Chondrocyte (in vitro differentiated cells): ENCODE measurements around the gene AUTS2. TPM values are rescaled to one million over a fixed set of nuclear protein-coding genes. Genes with fewer than 3 reads are reported as not detected.

ENCODE experiments used
- DNase-seq: peaks from one replicate; pipeline ENCODE4 v3.0.0; 2021; ENCODE audit warnings: mixed read lengths, low spot score
- H3K27ac Mint-ChIP-seq: one replicate; pipeline ENCODE4 v1.8.0; 2021; ENCODE audit warnings: mild to moderate bottlenecking, moderate library complexity, mixed read lengths; ENCODE audit not compliant: unreplicated experiment
- H3K27me3 Mint-ChIP-seq: 2 replicates; pipeline ENCODE4 v1.8.0; 2021; ENCODE audit warnings: low read depth, mixed read lengths
- H3K36me3 Mint-ChIP-seq: 2 replicates; pipeline ENCODE4 v1.8.0; 2021; ENCODE audit warnings: low read depth, mixed read lengths
- H3K4me1 Mint-ChIP-seq: 2 replicates; pipeline ENCODE4 v1.8.0; 2021; ENCODE audit warnings: low read depth, mild to moderate bottlenecking, mixed read lengths
- H3K4me3 Mint-ChIP-seq: one replicate; pipeline ENCODE4 v1.8.0; 2021; ENCODE audit warnings: mild to moderate bottlenecking, moderate library complexity, mixed read lengths; ENCODE audit not compliant: unreplicated experiment
- H3K9me3 Mint-ChIP-seq: 2 replicates; pipeline ENCODE4 v1.8.0; 2021; ENCODE audit warnings: low read depth, mixed read lengths
- total RNA-seq: library from RNA; stranded (reverse); gene quantifications from 3 replicates; pipeline ENCODE4 v1.2.1, GENCODE V29; 2021
- TF ChIP-seq, protein P1 (sequence below): fragments of 200-600 bp; sonication (generic); IDR thresholded peaks from 2 replicates; pipeline ENCODE4 v1.5.0; 2021; ENCODE audit warnings: antibody characterized with exemption, mild to moderate bottlenecking, moderate library complexity

Gene AUTS2
- total RNA-seq, 1 donor from 2014 or later, result 31.5 TPM

DNA sequence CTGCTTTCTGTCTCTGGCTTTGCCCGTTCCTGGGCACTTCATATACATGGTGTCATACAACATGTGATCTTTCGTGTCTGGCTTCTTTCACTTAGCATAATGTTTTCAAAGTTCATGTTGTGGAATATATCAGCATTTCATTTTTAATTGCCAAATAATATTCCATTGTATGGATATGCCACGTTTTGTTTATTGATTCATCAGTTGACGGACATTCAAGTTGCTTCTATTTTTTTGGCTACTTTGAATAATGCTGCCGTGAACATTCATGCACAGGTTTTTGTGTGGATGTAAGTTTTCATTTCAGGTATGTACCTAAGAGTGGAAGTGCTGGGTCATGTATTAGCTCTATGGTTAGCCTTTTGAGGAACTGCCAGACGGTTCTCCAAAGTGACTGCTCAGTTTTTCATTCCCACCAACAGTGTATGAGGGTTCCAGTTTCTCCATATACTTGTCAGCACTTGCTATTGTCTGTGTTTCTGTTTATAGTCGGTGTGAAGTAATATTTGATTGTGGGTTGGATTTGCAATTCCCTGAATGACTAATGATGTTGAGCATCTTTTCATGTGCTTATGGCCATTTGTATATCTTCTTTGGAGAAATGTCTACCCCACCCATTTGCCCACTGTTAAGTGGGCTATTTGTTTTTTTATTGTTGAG, 1132.3 kb downstream of the AUTS2 start:
- no peaks in the 10 kb centered on the region for H3K27me3 Mint-ChIP-seq
- H3K27ac Mint-ChIP-seq, result no peak overlapping the region
- peaks cover 5% of the 10 kb centered on the region for H3K9me3 Mint-ChIP-seq
- TF ChIP-seq, protein P1, sequence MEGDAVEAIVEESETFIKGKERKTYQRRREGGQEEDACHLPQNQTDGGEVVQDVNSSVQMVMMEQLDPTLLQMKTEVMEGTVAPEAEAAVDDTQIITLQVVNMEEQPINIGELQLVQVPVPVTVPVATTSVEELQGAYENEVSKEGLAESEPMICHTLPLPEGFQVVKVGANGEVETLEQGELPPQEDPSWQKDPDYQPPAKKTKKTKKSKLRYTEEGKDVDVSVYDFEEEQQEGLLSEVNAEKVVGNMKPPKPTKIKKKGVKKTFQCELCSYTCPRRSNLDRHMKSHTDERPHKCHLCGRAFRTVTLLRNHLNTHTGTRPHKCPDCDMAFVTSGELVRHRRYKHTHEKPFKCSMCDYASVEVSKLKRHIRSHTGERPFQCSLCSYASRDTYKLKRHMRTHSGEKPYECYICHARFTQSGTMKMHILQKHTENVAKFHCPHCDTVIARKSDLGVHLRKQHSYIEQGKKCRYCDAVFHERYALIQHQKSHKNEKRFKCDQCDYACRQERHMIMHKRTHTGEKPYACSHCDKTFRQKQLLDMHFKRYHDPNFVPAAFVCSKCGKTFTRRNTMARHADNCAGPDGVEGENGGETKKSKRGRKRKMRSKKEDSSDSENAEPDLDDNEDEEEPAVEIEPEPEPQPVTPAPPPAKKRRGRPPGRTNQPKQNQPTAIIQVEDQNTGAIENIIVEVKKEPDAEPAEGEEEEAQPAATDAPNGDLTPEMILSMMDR, result no peak
- peaks cover 29% of the 10 kb centered on the region for H3K4me1 Mint-ChIP-seq
- H3K4me3 Mint-ChIP-seq, result no peak overlapping the region
- no peak for DNase-seq
- H3K36me3 Mint-ChIP-seq, result peaks cover 7% of the 10 kb centered on the region

DNA sequence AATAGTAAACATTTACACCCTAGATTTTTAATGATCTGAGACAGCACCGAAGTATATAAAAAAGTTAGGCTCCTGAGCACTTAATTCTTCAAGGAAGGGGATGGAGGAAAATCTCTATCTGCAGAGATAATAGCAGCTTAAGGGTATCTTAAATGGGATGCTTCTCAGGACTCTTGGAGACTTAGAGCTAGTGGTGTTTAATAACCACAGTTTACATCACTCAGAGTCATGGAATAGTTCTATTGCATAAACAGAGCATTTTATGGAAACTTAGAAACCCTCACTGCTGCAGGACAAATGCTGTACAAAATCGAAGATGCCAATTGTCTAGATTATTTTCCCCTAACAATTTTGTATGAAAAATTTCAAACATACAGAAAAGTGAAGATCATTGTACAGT, 1134.8 kb downstream of the AUTS2 start:
- H3K36me3 Mint-ChIP-seq, result peaks cover 7% of the 10 kb centered on the region
- H3K9me3 Mint-ChIP-seq, result peaks cover 5% of the 10 kb centered on the region
- H3K4me3 Mint-ChIP-seq, result no peak overlapping the region
- peaks cover 45% of the 10 kb centered on the region for H3K4me1 Mint-ChIP-seq
- DNase-seq, result no peak
- no peaks in the 10 kb centered on the region for H3K27me3 Mint-ChIP-seq
- no peak overlapping the region for H3K27ac Mint-ChIP-seq
- TF ChIP-seq, protein P1, result no peak

DNA sequence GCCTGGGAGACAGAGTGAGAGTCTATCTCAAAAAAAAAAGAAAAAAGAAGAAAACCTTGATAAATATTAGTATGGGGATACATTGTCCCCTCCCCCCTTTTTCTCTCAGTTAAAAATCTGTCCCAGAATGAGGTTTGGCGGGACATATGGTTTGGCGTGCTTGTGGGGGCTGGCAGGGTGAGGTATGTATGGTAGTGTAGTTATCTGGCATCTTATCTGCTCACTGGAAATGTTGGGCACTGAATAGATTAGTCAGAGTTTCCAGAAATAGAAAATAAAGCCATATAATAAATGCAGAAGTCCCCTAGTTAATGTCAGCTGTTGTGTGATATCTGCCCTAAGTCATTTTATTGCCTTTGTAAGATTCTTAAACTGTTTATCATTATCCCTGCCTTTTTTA, 1136.1 kb downstream of the AUTS2 start:
- Mint-ChIP-seq H3K4me1 (peaks cover 46% of the 10 kb centered on the region), H3K27me3 (no peaks in the 10 kb centered on the region), H3K4me3 (no peak overlapping the region), H3K9me3 (peaks cover 5% of the 10 kb centered on the region), H3K27ac (no peak overlapping the region), H3K36me3 (peaks cover 5% of the 10 kb centered on the region)
- no peak for DNase-seq
- TF ChIP-seq, protein P1, result no peak

DNA sequence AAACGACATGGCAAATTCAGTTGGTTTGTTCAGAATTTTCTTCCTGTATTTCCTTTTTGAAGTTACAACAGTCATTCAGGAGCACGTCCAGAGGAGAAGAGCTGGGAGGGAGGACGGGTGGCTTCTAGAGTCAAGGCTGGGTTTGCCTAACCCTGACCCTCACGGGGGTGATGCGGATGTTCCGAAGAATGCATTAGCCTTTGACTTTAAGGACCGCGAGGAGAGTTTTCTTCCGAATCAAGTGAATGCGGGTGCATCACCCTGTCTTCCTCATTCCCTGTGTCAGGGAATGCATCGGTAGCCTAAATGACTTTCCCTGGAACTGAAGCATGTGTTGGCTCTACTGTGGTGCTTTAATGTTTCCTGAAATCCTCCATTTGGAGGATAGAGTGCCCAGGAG, 1137.0 kb downstream of the AUTS2 start:
- Mint-ChIP-seq H3K36me3 (peaks cover 4% of the 10 kb centered on the region), H3K27ac (no peak overlapping the region)

DNA sequence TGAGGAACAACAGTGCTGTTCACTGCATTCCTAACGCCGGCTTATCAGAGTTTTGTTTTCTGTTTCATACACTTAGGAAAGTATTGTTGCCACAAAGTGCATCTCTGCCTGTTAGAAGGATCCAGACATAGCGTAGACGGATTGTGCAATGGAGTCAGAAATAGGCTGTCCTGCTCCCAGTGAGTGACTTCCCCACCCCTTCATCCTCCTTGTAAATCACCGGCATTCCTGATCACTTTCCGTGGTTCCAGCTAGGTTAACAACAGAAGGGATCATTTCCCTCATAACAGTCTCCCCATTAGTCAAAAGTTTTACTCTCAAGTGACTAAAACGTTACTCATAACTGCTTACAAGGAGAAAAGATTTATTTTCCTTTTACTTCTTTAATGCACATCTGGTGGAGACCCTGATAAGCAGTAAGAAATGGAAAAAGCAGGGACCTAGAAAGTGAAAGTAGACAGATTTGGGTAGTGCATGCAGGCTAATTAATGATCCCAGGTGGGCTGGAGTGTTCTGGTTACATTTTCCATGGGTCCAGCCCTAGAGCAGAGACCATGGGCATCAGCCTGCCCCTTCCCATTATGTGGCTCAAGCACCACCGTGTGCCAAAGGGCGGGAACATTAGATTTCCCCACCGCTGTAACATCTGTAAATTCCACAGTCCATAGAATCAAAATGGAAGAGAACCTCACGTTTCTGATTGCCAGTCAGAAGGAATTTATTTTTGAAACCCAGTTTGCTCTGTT, 1138.6 kb downstream of the AUTS2 start:
- peaks cover 55% of the 10 kb centered on the region for H3K4me1 Mint-ChIP-seq
- H3K9me3 Mint-ChIP-seq, result no peaks in the 10 kb centered on the region
- H3K27me3 Mint-ChIP-seq, result no peaks in the 10 kb centered on the region
- no peaks in the 10 kb centered on the region for H3K36me3 Mint-ChIP-seq
- H3K27ac Mint-ChIP-seq, result peak overlapping the region; percentile 49
- TF ChIP-seq, protein P1, result no peak
- H3K4me3 Mint-ChIP-seq, result peak overlapping the region; percentile 35
- DNase-seq, result no peak

More for the DNA sequence above, 1137.0 kb downstream of the AUTS2 start:
- H3K4me3 Mint-ChIP-seq, result no peak overlapping the region
- TF ChIP-seq, protein P1, result no peak
- H3K9me3 Mint-ChIP-seq, result peaks cover 3% of the 10 kb centered on the region
- H3K27me3 Mint-ChIP-seq, result no peaks in the 10 kb centered on the region
- no peak for DNase-seq
- peaks cover 54% of the 10 kb centered on the region for H3K4me1 Mint-ChIP-seq
